ENCODE results near the gene CALHM4.

The CALHM4 gene

GRCh38 chr6:116543149-116543548 is 10.4 kb upstream of the CALHM4 start:
- H3K4me3 ChIP-seq (ENCODE audit: low read depth, low read length) = no peak overlapping the region
- no peak for TF ChIP-seq CTCF (IDR thresholded peaks at IDR 0.05; ENCODE audit: low read depth, low read length, missing control alignments)
- no peaks in the 10 kb centered on the region for H3K27me3 ChIP-seq (replicated peaks)
- H3K36me3 ChIP-seq (replicated peaks) = no peaks in the 10 kb centered on the region
- DNase-seq = no peak
- H3K27ac ChIP-seq = no peak overlapping the region
- in situ Hi-C loops (cut with HindIII; ENCODE audit: low pct_ligation_motif_present, low sequenced_read_pairs) = no loop called here

GRCh38 chr6:116545651-116546050 is 7.9 kb upstream of the CALHM4 start, which contains the start of gene TRAPPC3L:
Gene TRAPPC3L, minus strand, starts transcription at chr6:116545684. Its CDS starts 170 bp downstream, at chr6:116545514.
- no peak for TF ChIP-seq CTCF (IDR thresholded peaks at IDR 0.05; ENCODE audit: low read depth, low read length, missing control alignments)
- Histone ChIP-seq H3K4me3 (ENCODE audit: low read depth, low read length) (no peak within 1 kb of the TSS), H3K36me3 (replicated peaks) (no peaks in the 10 kb centered on the region), H3K27ac (no peak within 1 kb of the TSS), H3K27me3 (replicated peaks) (no peaks in the 10 kb centered on the region)
- no peak for DNase-seq
- in situ Hi-C loops (cut with HindIII; ENCODE audit: low pct_ligation_motif_present, low sequenced_read_pairs) = no loop called here

GRCh38 chr6:116547358-116547757 is 6.2 kb upstream of the CALHM4 start:
- no peak for TF ChIP-seq CTCF (IDR thresholded peaks at IDR 0.05; ENCODE audit: low read depth, low read length, missing control alignments)
- DNase-seq = no peak
- in situ Hi-C loops (cut with HindIII; ENCODE audit: low pct_ligation_motif_present, low sequenced_read_pairs) = no loop called here
- Histone ChIP-seq H3K4me3 (ENCODE audit: low read depth, low read length) (no peak overlapping the region), H3K27ac (no peak overlapping the region), H3K36me3 (replicated peaks) (no peaks in the 10 kb centered on the region), H3K27me3 (replicated peaks) (no peaks in the 10 kb centered on the region)

- Histone ChIP-seq H3K27ac (no peak overlapping the region), H3K27me3 (replicated peaks) (no peaks in the 10 kb centered on the region), H3K36me3 (replicated peaks) (no peaks in the 10 kb centered on the region), H3K4me3 (ENCODE audit: low read depth, low read length) (no peak overlapping the region)
- no peak for DNase-seq
- in situ Hi-C loops (cut with HindIII; ENCODE audit: low pct_ligation_motif_present, low sequenced_read_pairs) = no loop called here
- no peak for TF ChIP-seq CTCF (IDR thresholded peaks at IDR 0.05; ENCODE audit: low read depth, low read length, missing control alignments)
Observed at GRCh38 chr6:116550796-116551195, 2.8 kb upstream of the CALHM4 start.

GRCh38 chr6:116556065-116556464 is 2.5 kb downstream of the CALHM4 start:
- no peaks in the 10 kb centered on the region for H3K36me3 ChIP-seq (replicated peaks)
- H3K27ac ChIP-seq = peak overlapping the region; percentile 54

More at GRCh38 chr6:116556065-116556464, 2.5 kb downstream of the CALHM4 start:
- DNase-seq = peak; percentile 37
- in situ Hi-C loops (cut with HindIII; ENCODE audit: low pct_ligation_motif_present, low sequenced_read_pairs) = no loop called here
- no peak overlapping the region for H3K4me3 ChIP-seq (ENCODE audit: low read depth, low read length)
- no peaks in the 10 kb centered on the region for H3K27me3 ChIP-seq (replicated peaks)
- TF ChIP-seq CTCF (IDR thresholded peaks at IDR 0.05; ENCODE audit: low read depth, low read length, missing control alignments) = no peak

All from brain microvascular endothelial cell (primary cell).